Osteocyte (in vitro differentiated cells): Measurements from ENCODE around the gene HOXA6. TPM values are rescaled to one million over a fixed set of nuclear protein-coding genes. Genes with fewer than 3 reads are reported as not detected.

Source experiments
- DNase-seq: peaks from one replicate; pipeline ENCODE4 v3.0.0; 2021; ENCODE audit warnings: mixed read lengths; ENCODE audit not compliant: unreplicated experiment; ENCODE audit errors: extremely low spot score
- H3K27ac Mint-ChIP-seq: one replicate; pipeline ENCODE4 v1.8.0; 2021; ENCODE audit warnings: mild to moderate bottlenecking, mixed read lengths; ENCODE audit not compliant: unreplicated experiment
- H3K27me3 Mint-ChIP-seq: one replicate; pipeline ENCODE4 v1.8.0; 2021; ENCODE audit warnings: mixed read lengths; ENCODE audit not compliant: unreplicated experiment
- H3K36me3 Mint-ChIP-seq: one replicate; pipeline ENCODE4 v1.8.0; 2021; ENCODE audit warnings: mixed read lengths; ENCODE audit not compliant: unreplicated experiment
- H3K4me1 Mint-ChIP-seq: one replicate; pipeline ENCODE4 v1.8.0; 2021; ENCODE audit warnings: mixed read lengths; ENCODE audit not compliant: unreplicated experiment
- H3K4me3 Mint-ChIP-seq: one replicate; pipeline ENCODE4 v1.8.0; 2021; ENCODE audit warnings: mild to moderate bottlenecking, moderate library complexity, mixed read lengths; ENCODE audit not compliant: unreplicated experiment
- H3K9me3 Mint-ChIP-seq: one replicate; pipeline ENCODE4 v1.8.0; 2021; ENCODE audit warnings: mixed read lengths; ENCODE audit not compliant: unreplicated experiment
- CTCF ChIP-seq: fragments of 200-600 bp; sonication (generic); IDR thresholded peaks from 2 replicates; pipeline ENCODE4 v1.5.0; 2021; ENCODE audit warnings: antibody characterized with exemption, mild to moderate bottlenecking, moderate library complexity
- total RNA-seq: library from RNA; stranded (reverse); gene quantifications from 2 replicates; pipeline ENCODE4 v1.2.1, GENCODE V29; 2021

The HOXA6 gene
- total RNA-seq, 1 donor from 2014 or later: not detected

DNA sequence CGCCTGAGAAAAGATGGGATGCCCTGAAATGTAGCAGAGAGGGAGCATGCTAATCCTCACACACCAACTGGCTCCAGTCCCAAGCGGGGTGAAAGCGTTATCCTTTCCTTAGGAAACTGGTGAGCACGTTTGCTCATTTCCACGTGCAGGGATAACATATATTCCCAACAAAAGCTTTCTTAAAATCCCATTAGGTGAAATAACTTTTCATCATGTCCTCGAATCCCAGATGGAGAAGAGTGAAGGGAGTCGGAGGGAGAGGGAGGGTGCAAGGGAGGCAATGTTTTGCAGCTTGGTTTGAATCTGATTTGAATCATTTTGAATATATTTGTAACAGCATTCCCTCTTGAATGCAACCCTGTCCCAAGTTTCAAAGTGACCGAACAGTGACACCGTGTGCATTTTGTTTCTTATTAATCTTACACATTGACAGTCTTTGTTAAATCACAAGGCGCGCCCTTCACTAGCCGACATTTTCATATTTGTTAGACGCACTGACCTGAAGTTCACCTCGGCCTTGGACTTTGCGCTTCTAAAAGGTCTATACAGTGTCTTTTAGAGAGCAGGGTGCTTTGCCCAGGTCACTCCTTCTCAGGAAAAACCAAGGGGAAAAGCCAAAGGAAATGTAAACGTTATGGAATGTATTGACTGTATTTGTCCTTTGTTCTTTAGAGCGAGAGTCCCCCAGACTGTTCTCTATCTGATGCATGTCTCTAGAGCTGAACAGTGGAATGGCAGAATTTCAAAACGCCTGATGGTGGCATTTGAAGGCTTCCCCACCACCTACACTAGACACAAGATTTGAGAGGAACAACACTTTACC lies 14.0 kb downstream of the HOXA6 start:
- Mint-ChIP-seq H3K4me3 (no peak overlapping the region), H3K27ac (no peak overlapping the region), H3K9me3 (no peaks in the 10 kb centered on the region), H3K4me1 (peaks cover 2% of the 10 kb centered on the region), H3K27me3 (peaks cover 90% of the 10 kb centered on the region), H3K36me3 (no peaks in the 10 kb centered on the region)
- DNase-seq: no peak
- TF ChIP-seq CTCF: no peak

GRCh38 chr7:27132978-27133377 lies 14.6 kb downstream of the HOXA6 start:
- no peaks in the 10 kb centered on the region for H3K9me3 Mint-ChIP-seq
- H3K27ac Mint-ChIP-seq: no peak overlapping the region
- no peaks in the 10 kb centered on the region for H3K36me3 Mint-ChIP-seq
- H3K4me3 Mint-ChIP-seq: no peak overlapping the region
- DNase-seq: no peak
- no peak for TF ChIP-seq CTCF
- H3K4me1 Mint-ChIP-seq: peaks cover 2% of the 10 kb centered on the region
- H3K27me3 Mint-ChIP-seq: peaks cover 90% of the 10 kb centered on the region

DNA sequence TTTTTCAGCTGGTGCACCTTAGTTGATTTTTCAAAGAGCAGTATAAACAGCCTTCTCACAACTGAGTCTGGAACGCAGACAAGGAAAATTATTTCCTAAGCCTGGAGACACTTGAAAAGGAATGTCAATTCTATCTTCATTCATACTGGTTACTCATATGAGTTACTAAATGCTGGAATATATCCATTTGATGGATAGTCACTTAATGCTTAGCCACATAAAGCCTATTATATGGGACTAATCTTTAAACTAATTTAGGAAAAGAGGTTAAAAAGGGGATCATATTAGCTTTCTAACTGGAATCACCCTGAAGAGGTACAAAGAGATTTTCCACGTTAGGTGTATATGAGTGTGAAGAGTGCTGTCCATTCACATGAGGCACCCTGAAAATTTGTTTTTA lies 15.4 kb downstream of the HOXA6 start:
- Mint-ChIP-seq H3K4me1 (peaks cover 2% of the 10 kb centered on the region), H3K36me3 (no peaks in the 10 kb centered on the region), H3K9me3 (no peaks in the 10 kb centered on the region), H3K27ac (no peak overlapping the region), H3K27me3 (peaks cover 90% of the 10 kb centered on the region), H3K4me3 (no peak overlapping the region)
- TF ChIP-seq CTCF: no peak
- no peak for DNase-seq

DNA sequence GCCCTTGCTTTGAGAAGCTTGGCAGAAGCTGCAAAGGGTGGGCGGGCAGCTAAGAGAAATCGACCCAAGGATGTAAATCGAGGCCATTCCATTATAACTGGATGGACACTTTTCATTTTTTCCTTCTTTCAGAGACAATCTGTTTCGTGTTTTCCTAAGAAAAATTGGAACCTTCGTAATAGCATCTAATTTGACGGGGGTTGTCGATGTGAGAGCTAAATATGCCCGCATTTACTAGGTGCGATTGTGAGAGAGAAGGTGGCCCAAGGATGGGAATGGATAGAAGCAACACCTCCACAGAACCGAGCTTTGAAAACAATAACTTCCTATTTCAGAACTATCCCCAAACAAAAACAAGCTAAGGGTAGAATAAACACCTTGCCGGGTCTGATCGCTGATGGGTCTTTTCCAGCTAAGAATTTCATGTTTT lies 16.2 kb downstream of the HOXA6 start:
- no peaks in the 10 kb centered on the region for H3K9me3 Mint-ChIP-seq
- H3K4me3 Mint-ChIP-seq: no peak overlapping the region
- peaks cover 2% of the 10 kb centered on the region for H3K4me1 Mint-ChIP-seq
- no peaks in the 10 kb centered on the region for H3K36me3 Mint-ChIP-seq
- no peak for DNase-seq
- H3K27me3 Mint-ChIP-seq: peaks cover 90% of the 10 kb centered on the region
- no peak for TF ChIP-seq CTCF
- no peak overlapping the region for H3K27ac Mint-ChIP-seq

DNA sequence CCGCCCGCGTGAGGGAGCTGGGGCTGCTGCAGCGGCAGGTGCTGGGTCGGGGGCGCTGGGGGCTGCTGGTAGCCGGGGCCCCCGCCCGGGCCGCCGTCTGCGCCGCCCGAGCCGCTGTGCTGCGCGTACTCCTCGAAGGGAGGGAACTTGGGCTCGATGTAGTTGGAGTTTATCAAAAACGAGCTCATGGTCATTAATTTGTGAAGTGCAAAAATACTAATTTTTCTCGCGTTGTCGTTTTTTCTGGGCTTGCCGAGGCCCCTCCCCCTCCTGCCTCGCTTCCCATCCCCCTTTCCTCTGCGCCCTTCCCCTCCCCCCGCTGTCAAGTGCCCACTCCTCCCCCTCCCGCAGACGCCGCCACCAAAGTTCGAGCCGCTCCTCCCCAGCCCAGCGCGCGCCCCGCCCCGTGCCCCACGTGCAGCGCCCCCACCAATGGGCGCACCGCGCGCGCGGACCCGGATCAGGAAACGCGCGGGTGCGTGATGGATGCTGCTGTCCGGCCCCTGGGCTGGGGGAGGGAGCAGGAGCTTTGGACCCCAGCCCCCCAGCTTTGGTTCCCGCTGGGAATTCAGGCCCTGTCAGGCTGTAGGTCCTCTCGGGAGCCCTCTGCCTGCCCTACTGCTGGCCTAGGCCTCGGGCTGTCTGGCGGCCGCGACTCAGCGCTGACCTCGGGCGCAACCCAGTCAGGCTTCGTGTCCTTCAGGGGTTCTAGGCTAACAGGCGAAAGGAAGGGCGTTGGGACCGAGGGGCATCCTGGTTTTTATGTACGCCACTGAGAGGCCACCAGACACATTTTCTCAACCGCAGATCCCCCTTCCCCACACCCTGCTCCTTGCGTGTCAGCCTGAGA lies 16.8 kb downstream of the HOXA6 start, which contains the start of gene HOXA4:
Gene HOXA4 (minus strand): TSS at position 218 of the 850 bp plus-strand sequence. CDS start 24 bp downstream, at position 194.
- no peak within 1 kb of the TSS for H3K27ac Mint-ChIP-seq
- peaks cover 2% of the 10 kb centered on the region for H3K4me1 Mint-ChIP-seq
- H3K4me3 Mint-ChIP-seq: peak within 1 kb of the TSS; percentile 51

More for the DNA sequence above, 16.8 kb downstream of the HOXA6 start, which contains the start of gene HOXA4:
- no peaks in the 10 kb centered on the region for H3K9me3 Mint-ChIP-seq
- no peaks in the 10 kb centered on the region for H3K36me3 Mint-ChIP-seq
- peaks cover 90% of the 10 kb centered on the region for H3K27me3 Mint-ChIP-seq
- no peak for DNase-seq
- TF ChIP-seq CTCF: no peak
